Neuron (in vitro differentiated cells): ENCODE measurements around the gene SLC35D2.
A peak's percentile ranks its signal among the peaks of the same experiment; 100 is the strongest.
"Not testable (repeated sequence)": the region's sequence is repeated elsewhere in the genome, so short reads cannot be mapped to it uniquely, and the experiment has no call there.

ENCODE experiments used
- H2AFZ ChIP-seq: one replicate; pipeline ENCODE4 v1.6.1; 2013; ENCODE audit warnings: low read depth, mild to moderate bottlenecking, inconsistent platforms, low read length, moderate library complexity
- H3K27me3 ChIP-seq: one replicate; pipeline ENCODE4 v1.6.1; 2013; ENCODE audit warnings: low read length; ENCODE audit not compliant: insufficient read depth
- H3K36me3 ChIP-seq: one replicate; pipeline ENCODE4 v1.6.1; 2013; ENCODE audit warnings: low read length; ENCODE audit not compliant: insufficient read depth
- H3K4me1 ChIP-seq: one replicate; pipeline ENCODE4 v1.6.1; 2013; ENCODE audit warnings: low read length; ENCODE audit not compliant: insufficient read depth
- H3K4me3 ChIP-seq: 2 replicates; pipeline ENCODE4 v1.5.1; 2013; ENCODE audit warnings: mild to moderate bottlenecking, low read length, moderate library complexity
- H3K9me3 ChIP-seq: one replicate; pipeline ENCODE4 v1.6.1; 2013; ENCODE audit warnings: low read length

The SLC35D2 gene

DNA sequence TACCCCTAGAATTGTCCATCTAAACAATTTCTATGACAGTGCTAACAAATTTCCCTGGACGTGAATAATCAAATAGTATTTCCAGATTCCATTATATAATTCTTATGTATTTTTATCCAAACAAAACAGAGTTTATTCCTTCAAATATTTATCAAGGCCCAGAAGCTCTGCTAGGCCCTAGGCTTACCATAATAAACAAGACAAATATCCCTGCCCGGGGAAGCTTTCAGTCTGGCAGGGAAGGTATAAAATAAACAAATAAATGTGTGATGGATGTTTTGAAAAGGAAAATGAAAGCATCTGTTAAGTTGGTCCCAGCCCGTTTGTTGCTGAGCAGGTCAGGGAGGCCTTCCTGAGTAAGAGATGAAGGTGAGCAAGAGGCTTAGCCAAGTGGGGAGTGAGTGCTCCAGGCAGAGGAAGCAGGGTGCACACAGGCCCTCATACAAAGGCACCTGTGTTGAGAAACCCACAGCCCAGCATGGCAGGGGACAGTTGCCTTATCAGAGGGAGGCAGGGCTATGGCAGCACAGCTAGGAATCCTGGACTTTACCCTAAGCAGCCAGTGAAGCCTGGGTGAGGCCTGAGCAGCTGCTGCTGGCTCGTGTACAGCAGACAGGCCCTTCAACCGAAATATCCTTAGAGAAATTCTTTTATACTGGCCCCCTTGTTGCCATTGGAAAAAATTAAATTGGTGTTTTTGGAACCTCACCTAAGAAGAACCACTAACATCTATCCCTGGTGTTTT is 7.7 kb upstream of the SLC35D2 start:
- Histone ChIP-seq H3K27me3 (no peaks in the 10 kb centered on the region), H3K9me3 (no peaks in the 10 kb centered on the region), H3K4me1 (no peaks in the 10 kb centered on the region), H3K4me3 (no peak overlapping the region), H2AFZ (no peak overlapping the region), H3K36me3 (peaks cover 76% of the 10 kb centered on the region)

DNA sequence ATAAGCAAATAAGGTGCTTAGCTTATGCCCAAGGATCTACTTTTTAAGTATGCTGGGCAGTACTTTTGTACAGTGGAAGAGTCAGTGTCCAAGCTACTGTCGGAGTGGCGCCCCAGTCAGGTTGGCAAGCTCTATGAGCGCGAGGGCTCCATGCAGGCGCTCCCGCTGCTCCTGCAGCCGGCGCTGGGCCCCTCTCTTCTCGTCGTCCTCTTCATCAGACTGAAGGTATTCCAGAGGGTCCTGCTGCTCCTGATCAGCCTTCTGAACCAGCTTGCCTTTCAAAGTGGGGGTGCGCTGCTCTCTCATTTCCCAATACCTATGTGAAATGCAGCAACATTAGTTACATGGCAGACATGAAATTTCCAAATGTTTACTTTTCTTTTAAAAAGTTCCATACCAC is 4.6 kb upstream of the SLC35D2 start:
- Histone ChIP-seq H3K4me3 (no peak overlapping the region), H2AFZ (no peak overlapping the region), H3K4me1 (peaks cover 6% of the 10 kb centered on the region), H3K9me3 (no peaks in the 10 kb centered on the region), H3K36me3 (peaks cover 65% of the 10 kb centered on the region), H3K27me3 (no peaks in the 10 kb centered on the region)

DNA sequence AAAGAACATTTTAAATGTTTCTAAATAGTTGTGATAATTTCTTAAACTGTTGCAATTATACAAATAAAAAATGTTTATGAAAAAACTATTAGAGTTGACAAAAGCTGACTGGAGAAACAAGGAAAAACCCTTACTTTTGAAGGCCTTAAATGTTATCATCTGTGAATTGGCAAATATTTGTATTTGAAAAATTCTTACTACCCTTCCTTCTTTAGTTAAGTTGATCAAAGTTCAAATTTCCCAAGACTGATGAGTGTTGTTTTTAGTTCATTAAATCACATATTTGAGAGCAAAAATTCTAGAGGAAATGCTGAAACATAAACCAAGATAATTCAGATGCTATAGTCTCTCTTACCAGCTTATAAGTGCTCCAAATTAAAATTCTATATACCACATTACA is 2.6 kb upstream of the SLC35D2 start:
- Histone ChIP-seq H3K4me3 (no peak overlapping the region), H2AFZ (no peak overlapping the region), H3K27me3 (no peaks in the 10 kb centered on the region), H3K36me3 (peaks cover 49% of the 10 kb centered on the region), H3K9me3 (no peaks in the 10 kb centered on the region), H3K4me1 (peaks cover 16% of the 10 kb centered on the region)

DNA sequence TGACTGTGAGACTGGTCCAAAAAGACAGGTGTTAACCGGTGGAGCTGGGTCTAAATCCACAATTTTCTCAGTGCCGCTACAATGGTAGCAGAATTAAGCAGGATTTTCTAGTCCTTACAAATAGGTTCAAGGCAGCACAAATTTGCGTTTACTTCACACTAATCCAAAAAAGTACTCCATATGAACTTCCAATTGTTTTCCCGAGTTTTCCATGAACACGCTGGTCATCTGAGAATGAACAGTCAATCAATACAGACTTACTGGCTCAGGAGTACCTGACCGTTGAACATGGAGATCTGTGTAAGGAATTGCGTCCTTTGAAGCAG is 709 bp downstream of the SLC35D2 start:
- Histone ChIP-seq H3K4me1 (peaks cover 16% of the 10 kb centered on the region), H3K27me3 (no peaks in the 10 kb centered on the region), H3K36me3 (peaks cover 24% of the 10 kb centered on the region), H3K9me3 (peaks cover 2% of the 10 kb centered on the region), H3K4me3 (peak overlapping the region; percentile 77), H2AFZ (peak overlapping the region; percentile 50)

DNA sequence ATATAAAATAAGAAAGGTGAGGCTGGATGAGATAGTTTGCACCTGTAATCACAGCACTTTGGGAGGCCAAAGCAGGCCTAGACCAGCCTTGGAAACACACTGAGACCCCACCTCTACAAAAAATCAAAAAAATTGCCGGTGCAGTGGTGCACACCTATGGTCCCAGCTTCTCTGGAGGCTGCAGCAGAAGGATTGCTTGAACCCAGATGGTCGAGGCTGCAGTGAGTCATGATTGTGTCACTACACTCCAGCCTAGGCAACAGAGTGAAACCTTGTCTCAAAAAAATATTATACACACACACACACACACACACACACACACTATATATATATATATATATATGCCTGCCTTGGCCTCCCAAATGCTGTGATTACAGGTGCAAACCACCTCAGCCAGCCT is 1.3 kb downstream of the SLC35D2 start:
- Histone ChIP-seq H3K4me1 (peaks cover 22% of the 10 kb centered on the region), H2AFZ (no peak overlapping the region), H3K9me3 (peaks cover 2% of the 10 kb centered on the region), H3K4me3 (peak overlapping the region; percentile 77), H3K36me3 (peaks cover 18% of the 10 kb centered on the region), H3K27me3 (no peaks in the 10 kb centered on the region)

DNA sequence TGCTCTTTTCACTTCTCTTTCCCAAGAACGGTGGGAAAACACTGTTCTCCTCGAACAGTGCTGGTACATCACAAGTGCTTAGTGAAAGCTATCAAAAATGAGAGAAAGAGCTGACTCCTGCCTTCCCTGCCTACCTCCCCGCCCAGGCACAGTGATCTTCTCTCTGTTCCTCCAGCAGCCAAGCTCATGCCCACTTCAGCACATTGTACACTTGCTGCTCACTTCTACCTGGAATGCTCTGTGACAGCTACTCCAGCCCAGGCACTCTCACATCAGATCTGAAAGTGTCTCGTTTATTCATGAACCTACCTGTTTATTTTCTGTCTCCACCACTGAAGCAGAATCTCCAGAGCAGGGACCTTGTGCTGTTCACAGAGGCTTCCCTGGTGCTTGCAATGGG is 1.8 kb downstream of the SLC35D2 start:
- H3K4me3 ChIP-seq = no peak overlapping the region
- H3K9me3 ChIP-seq = peaks cover 2% of the 10 kb centered on the region
- peaks cover 13% of the 10 kb centered on the region for H3K36me3 ChIP-seq
- H2AFZ ChIP-seq = no peak overlapping the region
- peaks cover 23% of the 10 kb centered on the region for H3K4me1 ChIP-seq
- no peaks in the 10 kb centered on the region for H3K27me3 ChIP-seq

DNA sequence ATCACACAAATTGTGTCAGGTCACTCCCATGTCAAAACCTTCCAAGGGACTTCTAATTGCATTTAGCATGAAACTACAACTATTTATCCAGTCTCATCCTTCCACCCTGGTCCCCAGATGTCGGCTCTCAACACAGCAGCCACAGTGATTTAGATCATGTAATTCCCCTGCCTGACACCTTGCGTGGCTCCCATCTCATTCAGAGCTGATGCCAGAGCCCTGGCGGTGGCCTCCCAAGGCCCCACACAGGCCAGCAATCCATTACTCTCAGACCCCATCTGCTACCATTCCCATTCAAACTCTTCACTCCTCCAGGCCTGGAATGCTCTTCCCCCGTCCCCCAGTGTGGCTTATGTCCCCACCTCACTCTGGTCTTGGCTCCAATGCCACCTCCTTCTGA is 2.4 kb downstream of the SLC35D2 start:
- Histone ChIP-seq H3K27me3 (no peaks in the 10 kb centered on the region), H2AFZ (no peak overlapping the region), H3K9me3 (peaks cover 2% of the 10 kb centered on the region), H3K4me3 (no peak overlapping the region), H3K36me3 (peaks cover 9% of the 10 kb centered on the region), H3K4me1 (peaks cover 23% of the 10 kb centered on the region)

DNA sequence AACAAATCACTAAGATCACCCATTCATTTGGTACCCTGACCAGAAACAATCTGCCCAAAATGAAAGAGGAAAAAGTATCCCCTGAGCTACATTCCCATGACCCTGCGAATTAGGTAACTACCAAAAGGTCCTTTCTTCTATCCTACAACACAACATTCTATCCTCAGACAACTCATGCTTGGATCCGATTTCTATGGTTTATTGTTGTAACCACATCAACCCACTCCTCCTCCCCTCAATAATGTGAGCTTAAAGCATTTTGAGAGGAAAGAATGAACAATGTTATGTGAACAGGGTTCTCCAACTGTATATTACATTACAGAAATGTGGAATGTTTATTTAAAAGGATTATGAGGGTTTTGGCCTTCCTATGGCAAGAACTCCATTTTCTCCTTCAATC is 4.0 kb downstream of the SLC35D2 start:
- H3K36me3 ChIP-seq = peaks cover 2% of the 10 kb centered on the region
- no peak overlapping the region for H2AFZ ChIP-seq
- H3K4me3 ChIP-seq = no peak overlapping the region
- peaks cover 2% of the 10 kb centered on the region for H3K9me3 ChIP-seq
- no peaks in the 10 kb centered on the region for H3K27me3 ChIP-seq
- peaks cover 23% of the 10 kb centered on the region for H3K4me1 ChIP-seq

DNA sequence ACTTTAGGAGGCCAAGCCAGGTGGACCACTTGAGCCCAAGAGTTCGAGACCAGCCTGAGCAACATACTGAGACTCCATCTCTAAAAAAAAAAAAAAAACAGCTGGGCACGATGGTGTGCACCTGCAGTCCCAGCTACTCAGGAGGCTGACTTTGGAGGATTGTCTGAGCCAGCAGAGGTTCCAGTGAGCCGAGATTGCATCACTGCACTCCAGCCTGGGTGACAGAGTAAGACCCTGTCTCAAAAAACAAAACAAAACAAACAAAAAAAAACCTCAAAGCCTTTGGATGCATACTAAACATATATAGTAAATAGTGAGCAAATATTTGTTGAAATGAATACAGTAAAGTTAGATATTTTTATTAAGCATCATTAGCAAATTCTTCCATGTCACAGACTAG is 5.3 kb downstream of the SLC35D2 start:
- peaks cover 23% of the 10 kb centered on the region for H3K4me1 ChIP-seq
- H2AFZ ChIP-seq = no peak overlapping the region
- H3K4me3 ChIP-seq = no peak overlapping the region
- peaks cover 2% of the 10 kb centered on the region for H3K36me3 ChIP-seq
- H3K9me3 ChIP-seq = peaks cover 2% of the 10 kb centered on the region
- H3K27me3 ChIP-seq = no peaks in the 10 kb centered on the region

DNA sequence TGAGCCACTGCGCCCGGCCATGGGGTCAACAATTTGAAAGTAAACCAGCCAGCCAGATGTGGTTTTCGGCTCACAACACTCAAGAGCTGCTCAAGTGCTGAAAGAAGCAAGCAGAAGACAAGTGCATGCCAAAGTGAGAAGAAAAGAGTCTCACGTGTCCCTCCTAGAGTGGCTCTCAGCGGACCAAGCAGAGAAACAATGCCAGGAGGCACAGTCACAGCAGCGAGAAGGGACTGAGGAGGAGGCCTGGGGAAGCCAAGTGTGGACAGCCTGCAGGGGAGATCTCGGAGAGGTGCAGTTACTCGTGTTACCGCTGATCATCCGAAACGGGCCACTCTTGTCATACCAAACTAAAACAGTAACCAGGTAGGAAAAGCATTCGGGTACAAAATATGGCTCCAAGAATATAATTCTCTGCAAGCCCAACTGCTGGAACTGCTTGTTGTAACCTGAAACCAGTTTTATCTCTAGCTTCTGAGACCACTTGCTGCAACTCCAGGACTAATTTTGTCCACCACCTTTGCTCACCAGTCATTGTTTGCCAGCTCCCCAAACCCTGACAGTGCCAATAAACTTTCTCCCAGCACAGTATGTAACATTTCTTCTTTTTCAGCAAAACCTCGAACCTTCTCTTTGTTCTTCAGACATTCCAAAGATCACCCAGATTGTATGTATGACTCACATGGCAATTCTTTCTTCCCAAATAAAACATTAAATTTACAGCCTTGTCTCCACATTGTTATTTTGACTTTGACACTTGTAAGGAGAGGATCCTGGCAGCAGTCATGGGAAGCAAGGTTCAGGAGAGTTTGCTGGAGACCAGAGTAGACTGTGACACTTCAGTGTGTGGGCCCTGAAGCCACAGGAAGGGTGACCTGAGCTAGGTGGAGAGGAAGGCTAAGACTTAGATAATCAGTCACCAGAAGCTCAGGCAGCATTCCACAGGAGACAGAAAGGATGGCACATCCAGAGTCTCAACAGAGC is 6.3 kb downstream of the SLC35D2 start:
- Histone ChIP-seq H3K36me3 (peaks cover 2% of the 10 kb centered on the region), H2AFZ (no peak overlapping the region), H3K4me1 (peaks cover 15% of the 10 kb centered on the region), H3K9me3 (peaks cover 2% of the 10 kb centered on the region), H3K4me3 (no peak overlapping the region), H3K27me3 (no peaks in the 10 kb centered on the region)

DNA sequence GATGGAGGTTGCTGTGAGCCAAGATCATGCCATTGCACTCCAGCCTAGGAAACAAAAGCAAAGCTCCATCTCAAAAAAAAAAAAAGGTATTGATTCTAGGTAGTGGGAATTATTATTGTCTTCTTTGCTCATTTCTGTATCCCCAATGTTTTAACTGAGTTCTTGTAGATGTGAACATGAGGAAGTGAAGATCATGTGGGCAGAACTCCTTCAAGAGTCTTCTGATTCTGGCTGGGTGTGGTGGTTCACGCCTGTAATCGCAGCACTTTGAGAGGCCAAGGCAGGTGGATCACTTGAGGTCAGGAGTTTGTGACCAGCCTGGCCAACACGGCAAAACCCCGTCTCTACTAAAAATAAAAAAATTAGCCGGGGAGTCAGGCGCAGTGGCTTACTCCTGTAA is 8.0 kb downstream of the SLC35D2 start:
- not testable (repeated sequence) for H3K27me3 ChIP-seq, H3K4me3 ChIP-seq, H3K9me3 ChIP-seq, H3K36me3 ChIP-seq, H2AFZ ChIP-seq
- H3K4me1 ChIP-seq = peaks cover 12% of the 10 kb centered on the region

DNA sequence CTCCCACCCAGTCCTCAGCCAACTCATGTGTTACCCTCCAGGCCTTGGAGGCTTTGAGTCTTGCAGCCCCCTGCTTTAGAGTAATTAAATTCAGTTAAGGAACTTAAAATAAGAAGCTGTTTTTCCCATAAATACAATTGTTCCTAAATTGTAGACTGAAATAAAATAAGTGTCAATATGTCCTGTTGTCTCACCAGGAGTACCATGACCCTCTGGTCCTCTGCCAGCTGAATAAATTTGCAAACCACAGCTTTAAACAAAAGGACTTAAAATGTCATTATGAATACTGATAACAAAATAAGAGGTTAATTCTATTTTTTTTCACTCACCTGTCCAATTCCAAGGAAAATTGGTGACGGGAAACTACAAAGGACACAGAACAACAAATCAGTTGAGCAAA is 15.6 kb downstream of the SLC35D2 start:
- H3K4me3 ChIP-seq = no peak overlapping the region
- H3K4me1 ChIP-seq = no peaks in the 10 kb centered on the region
- H2AFZ ChIP-seq = no peak overlapping the region
- no peaks in the 10 kb centered on the region for H3K27me3 ChIP-seq
- H3K9me3 ChIP-seq = peaks cover 6% of the 10 kb centered on the region
- H3K36me3 ChIP-seq = peaks cover 8% of the 10 kb centered on the region

DNA sequence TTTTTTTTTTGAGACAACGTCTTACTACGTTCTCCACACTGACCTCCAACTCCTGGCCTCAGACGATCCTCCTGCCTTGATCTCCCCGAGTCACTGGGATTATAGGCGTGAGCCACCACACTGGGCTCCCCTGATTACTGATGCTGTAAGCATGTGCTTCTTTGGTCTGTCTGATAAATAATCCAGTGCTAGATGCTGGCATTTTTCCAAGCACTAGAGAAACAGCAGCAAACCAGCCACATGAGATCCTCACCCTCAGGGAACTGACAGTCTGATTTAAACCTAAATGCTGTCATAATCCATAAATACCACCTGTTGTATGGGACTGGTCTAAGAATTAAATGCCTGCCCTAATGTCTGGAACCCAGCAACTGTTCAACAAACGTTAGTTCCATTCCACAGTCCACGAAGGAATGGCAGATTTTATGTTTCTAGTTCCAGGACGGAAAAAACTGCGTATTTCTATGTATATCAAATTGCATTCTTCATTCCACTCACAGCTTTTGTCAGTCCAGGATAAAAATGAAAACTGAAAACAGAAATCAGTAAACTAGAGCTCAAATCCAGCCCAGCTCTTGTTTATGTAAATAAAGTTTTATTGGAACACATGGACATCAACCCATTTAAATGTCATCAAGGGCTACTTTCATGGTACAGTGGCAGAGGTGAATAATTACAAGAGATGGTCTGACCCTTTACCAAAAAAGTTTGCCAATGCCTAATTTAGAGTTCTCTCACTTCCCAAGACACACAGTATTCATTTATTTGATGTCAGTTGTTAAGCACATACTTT is 20.1 kb downstream of the SLC35D2 start:
- H3K27me3 ChIP-seq = no peaks in the 10 kb centered on the region
- H3K4me1 ChIP-seq = no peaks in the 10 kb centered on the region
- no peak overlapping the region for H3K4me3 ChIP-seq
- H3K9me3 ChIP-seq = peaks cover 4% of the 10 kb centered on the region
- H3K36me3 ChIP-seq = peaks cover 18% of the 10 kb centered on the region
- H2AFZ ChIP-seq = no peak overlapping the region
